ENCODE data around the gene MRGPRG. TPM values are rescaled to one million over a fixed set of nuclear protein-coding genes. Genes with fewer than 3 reads are reported as not detected.

Gene MRGPRG
- total and polyA plus RNA-seq, 9 of the 15 experiments (the other 6 are each of a cell fraction or from before 2014, with no cell fraction given) = not detected

DNA sequence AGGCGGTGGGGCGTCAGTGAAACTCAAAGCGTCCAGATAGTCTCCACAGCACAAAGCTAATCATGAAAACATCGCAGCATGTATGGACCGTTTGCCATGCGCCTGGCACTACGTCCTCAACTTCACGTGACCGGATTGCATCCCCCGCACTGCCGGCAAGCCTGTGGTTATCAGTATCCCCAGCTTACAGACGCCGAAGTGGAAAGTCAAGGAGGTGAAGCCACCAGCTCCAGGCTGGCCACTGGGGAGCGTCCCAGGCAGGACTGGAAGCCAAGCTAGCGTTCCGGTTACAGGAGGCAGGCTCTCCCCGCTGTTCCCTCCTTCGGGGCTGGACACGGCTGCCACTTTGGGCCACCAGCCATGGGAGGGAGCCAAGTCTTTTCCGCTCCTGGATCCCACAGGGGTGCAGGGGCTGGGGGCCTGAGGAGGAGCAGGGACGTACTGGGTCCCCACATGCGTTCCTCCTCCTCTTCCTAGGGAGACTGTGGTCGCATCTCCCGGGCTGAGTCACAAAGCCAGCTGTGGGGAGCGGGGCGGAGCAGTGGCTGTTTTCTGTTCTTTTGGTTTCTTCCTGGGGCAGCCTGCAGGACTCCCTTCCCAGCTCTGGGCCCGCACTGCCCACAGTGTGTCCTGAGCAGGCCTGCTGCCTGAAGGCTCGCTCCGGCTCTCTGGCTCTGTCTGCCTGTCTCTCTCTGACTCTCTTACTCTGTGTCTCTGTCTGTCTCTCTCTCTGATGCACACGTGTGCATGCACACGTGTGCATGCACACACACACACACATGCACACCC, 49.2 kb downstream of the MRGPRG start (continued):
- no peak for TF ChIP-seq SRSF1 (IDR thresholded peaks at IDR 0.05; ENCODE audit: low read depth, low read length)
- TF ChIP-seq ZNF561 (CRISPR knock-in tag; conservative IDR thresholded peaks at IDR 0.05) = no peak
- no peak for TF ChIP-seq MED1 (CRISPR knock-in tag; IDR thresholded peaks at IDR 0.05; ENCODE audit: borderline replicate concordance)
- peak; percentile 62 to 77 for TF ChIP-seq FOXK2 (conservative IDR thresholded peaks at IDR 0.05 in 1 of 2, IDR thresholded peaks at IDR 0.05 in 1 of 2; ENCODE audit: low read depth in 2 of 2)
- no peak for TF ChIP-seq ZNF436 (CRISPR knock-in tag; IDR thresholded peaks at IDR 0.05)
- TF ChIP-seq KHSRP (IDR thresholded peaks at IDR 0.05) = peak; percentile 47; the same call in 1 of the 2 replicates
- TF ChIP-seq, protein P1, sequence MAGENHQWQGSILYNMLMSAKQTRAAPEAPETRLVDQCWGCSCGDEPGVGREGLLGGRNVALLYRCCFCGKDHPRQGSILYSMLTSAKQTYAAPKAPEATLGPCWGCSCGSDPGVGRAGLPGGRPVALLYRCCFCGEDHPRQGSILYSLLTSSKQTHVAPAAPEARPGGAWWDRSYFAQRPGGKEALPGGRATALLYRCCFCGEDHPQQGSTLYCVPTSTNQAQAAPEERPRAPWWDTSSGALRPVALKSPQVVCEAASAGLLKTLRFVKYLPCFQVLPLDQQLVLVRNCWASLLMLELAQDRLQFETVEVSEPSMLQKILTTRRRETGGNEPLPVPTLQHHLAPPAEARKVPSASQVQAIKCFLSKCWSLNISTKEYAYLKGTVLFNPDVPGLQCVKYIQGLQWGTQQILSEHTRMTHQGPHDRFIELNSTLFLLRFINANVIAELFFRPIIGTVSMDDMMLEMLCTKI (IDR thresholded peaks at IDR 0.05; ENCODE audit: partially characterized antibody) = no peak
- no peak for TF ChIP-seq ZNF324 (CRISPR knock-in tag; IDR thresholded peaks at IDR 0.05)
- TF ChIP-seq RBM34 (IDR thresholded peaks at IDR 0.05; ENCODE audit: borderline replicate concordance, insufficient read depth, low read length) = no peak
- TF ChIP-seq ZNF217 (CRISPR knock-in tag; IDR thresholded peaks at IDR 0.05) = no peak
- TF ChIP-seq, protein P2, sequence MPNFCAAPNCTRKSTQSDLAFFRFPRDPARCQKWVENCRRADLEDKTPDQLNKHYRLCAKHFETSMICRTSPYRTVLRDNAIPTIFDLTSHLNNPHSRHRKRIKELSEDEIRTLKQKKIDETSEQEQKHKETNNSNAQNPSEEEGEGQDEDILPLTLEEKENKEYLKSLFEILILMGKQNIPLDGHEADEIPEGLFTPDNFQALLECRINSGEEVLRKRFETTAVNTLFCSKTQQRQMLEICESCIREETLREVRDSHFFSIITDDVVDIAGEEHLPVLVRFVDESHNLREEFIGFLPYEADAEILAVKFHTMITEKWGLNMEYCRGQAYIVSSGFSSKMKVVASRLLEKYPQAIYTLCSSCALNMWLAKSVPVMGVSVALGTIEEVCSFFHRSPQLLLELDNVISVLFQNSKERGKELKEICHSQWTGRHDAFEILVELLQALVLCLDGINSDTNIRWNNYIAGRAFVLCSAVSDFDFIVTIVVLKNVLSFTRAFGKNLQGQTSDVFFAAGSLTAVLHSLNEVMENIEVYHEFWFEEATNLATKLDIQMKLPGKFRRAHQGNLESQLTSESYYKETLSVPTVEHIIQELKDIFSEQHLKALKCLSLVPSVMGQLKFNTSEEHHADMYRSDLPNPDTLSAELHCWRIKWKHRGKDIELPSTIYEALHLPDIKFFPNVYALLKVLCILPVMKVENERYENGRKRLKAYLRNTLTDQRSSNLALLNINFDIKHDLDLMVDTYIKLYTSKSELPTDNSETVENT (CRISPR knock-in tag; IDR thresholded peaks at IDR 0.05) = no peak
- TF ChIP-seq, protein P3, sequence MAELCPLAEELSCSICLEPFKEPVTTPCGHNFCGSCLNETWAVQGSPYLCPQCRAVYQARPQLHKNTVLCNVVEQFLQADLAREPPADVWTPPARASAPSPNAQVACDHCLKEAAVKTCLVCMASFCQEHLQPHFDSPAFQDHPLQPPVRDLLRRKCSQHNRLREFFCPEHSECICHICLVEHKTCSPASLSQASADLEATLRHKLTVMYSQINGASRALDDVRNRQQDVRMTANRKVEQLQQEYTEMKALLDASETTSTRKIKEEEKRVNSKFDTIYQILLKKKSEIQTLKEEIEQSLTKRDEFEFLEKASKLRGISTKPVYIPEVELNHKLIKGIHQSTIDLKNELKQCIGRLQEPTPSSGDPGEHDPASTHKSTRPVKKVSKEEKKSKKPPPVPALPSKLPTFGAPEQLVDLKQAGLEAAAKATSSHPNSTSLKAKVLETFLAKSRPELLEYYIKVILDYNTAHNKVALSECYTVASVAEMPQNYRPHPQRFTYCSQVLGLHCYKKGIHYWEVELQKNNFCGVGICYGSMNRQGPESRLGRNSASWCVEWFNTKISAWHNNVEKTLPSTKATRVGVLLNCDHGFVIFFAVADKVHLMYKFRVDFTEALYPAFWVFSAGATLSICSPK (IDR thresholded peaks at IDR 0.05; ENCODE audit: borderline replicate concordance) = no peak
- no peak; the same call in none of the 2 replicates for TF ChIP-seq ZNF24 (IDR thresholded peaks at IDR 0.05)
- TF ChIP-seq ZNF696 (CRISPR knock-in tag; conservative IDR thresholded peaks at IDR 0.05) = no peak

Measured in K562 (cell line).